Immature natural killer cell (primary cell): Measurements from ENCODE around the gene PPT1. TPM values are rescaled to one million over a fixed set of nuclear protein-coding genes. Genes with fewer than 3 reads are reported as not detected.
"Not testable (repeated sequence)": the region's sequence is repeated elsewhere in the genome, so short reads cannot be mapped to it uniquely, and the experiment has no call there.

Experiments
- DNase-seq, 3 donors: peaks; one replicate each; pipeline ENCODE4 v3.0.0; 2022; ENCODE audit warnings: mixed read lengths in 1 of 3
- H3K27ac Mint-ChIP-seq, 6 donors: one replicate each; pipeline ENCODE4 v1.8.0; 2020; ENCODE audit warnings: mixed read lengths in 6 of 6, mild to moderate bottlenecking in 5 of 6, inconsistent platforms in 4 of 6, moderate library complexity in 3 of 6
- H3K27me3 Mint-ChIP-seq, 3 donors: one replicate each; pipeline ENCODE4 v1.8.0; 2020 to 2021; ENCODE audit warnings: low read depth in 3 of 3, mild to moderate bottlenecking in 3 of 3, mixed read lengths in 3 of 3, moderate library complexity in 3 of 3, inconsistent platforms in 1 of 3
- H3K36me3 Mint-ChIP-seq, 3 donors: one replicate each; pipeline ENCODE4 v1.8.0; 2020; ENCODE audit warnings: mixed read lengths in 3 of 3, inconsistent platforms in 2 of 3, mild to moderate bottlenecking in 2 of 3
- H3K4me1 Mint-ChIP-seq, 2 donors: one replicate each; pipeline ENCODE4 v1.8.0; 2020; ENCODE audit warnings: inconsistent platforms in 2 of 2, mild to moderate bottlenecking in 2 of 2, mixed read lengths in 2 of 2, moderate library complexity in 1 of 2
- H3K4me3 Mint-ChIP-seq, 5 donors: one replicate each; pipeline ENCODE4 v1.8.0; 2020; ENCODE audit warnings: mild to moderate bottlenecking in 5 of 5, mixed read lengths in 5 of 5, inconsistent platforms in 3 of 5, moderate library complexity in 3 of 5
- H3K9me3 Mint-ChIP-seq, 6 donors: one replicate each; pipeline ENCODE4 v1.8.0; 2020; ENCODE audit warnings: mild to moderate bottlenecking in 6 of 6, mixed read lengths in 6 of 6, inconsistent platforms in 4 of 6, moderate library complexity in 3 of 6
- polyA plus RNA-seq, 3 donors: library from polyadenylated mRNA; unstranded; fragments of 300-500 nt; fragmentation: Illumina TruSeq; gene quantifications; one replicate each; pipeline ENCODE4 v1.2.3, GENCODE V29; 2021

PPT1 gene
- polyA plus RNA-seq, 3 donors from 2014 or later, result 76.2 to 160 (median 128) TPM

DNA sequence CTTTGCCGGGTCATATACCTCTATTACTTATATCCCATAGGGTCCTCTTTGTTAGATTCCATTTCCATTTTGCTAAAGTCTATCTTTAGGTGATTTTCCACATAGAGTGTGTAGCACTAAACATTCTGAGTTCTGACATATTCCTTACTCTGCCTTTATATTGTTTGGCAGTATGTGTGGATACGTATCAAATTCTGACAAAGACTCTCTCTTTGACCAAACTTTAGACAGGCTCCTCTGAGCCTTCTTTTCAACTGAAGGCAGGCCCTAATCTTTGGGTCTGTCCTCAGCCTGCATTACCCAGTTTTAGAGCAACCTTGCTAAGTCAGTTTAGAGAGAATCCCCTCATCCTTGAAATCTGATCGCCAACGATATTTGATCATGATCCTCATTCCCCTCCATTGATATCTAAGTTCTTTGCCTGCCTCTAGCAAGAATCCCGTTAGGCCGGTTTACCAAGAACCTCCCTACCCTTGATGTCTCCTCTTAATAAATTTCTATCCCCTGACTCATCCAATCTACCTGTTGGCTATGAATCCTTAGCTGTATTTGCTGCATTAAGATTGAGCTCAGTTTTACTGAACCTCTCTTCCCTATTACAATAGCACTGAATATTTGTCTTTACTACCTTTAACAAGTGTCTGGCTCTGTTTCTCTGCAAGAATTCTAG, 10.4 kb upstream of the PPT1 start:
- DNase-seq, result no peak
- peaks cover 9 to 21% (median 17%) of the 10 kb centered on the region in 3 donors for H3K27me3 Mint-ChIP-seq
- H3K9me3 Mint-ChIP-seq, result peaks cover 11 to 37% (median 28%) of the 10 kb centered on the region in 6 donors
- no peaks in the 10 kb centered on the region for H3K4me1 Mint-ChIP-seq
- no peak overlapping the region for H3K27ac Mint-ChIP-seq
- H3K4me3 Mint-ChIP-seq, result no peak overlapping the region
- peaks cover 7 to 11% (median 7%) of the 10 kb centered on the region in 3 donors for H3K36me3 Mint-ChIP-seq

DNA sequence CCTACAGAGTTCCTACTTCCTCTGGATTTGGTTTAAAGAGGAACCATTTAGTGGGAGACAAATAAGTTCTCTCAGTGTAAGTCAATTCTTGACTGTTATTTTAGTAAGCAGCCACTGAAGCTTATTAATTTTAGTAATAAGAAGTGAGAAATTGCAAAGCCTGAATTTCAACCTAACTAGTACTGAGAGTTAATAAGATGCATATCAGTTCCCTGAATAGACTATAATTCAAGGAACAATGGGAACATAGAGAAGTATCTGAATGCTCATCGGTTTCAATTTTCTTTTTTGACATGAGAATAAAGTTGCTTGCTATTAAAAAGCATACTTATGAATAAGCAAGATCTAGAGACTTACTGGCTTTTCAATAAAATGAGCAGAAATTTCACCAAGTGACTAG, 8.0 kb upstream of the PPT1 start:
- H3K4me3 Mint-ChIP-seq, result no peak overlapping the region
- H3K9me3 Mint-ChIP-seq, result peaks cover 4 to 22% (median 10%) of the 10 kb centered on the region in 6 donors
- peaks cover 0 to 7% (median 0%) of the 10 kb centered on the region in 3 donors for H3K36me3 Mint-ChIP-seq
- H3K4me1 Mint-ChIP-seq, result no peaks in the 10 kb centered on the region
- no peak for DNase-seq
- H3K27me3 Mint-ChIP-seq, result peaks cover 1 to 14% (median 7%) of the 10 kb centered on the region in 3 donors
- H3K27ac Mint-ChIP-seq, result no peak overlapping the region

DNA sequence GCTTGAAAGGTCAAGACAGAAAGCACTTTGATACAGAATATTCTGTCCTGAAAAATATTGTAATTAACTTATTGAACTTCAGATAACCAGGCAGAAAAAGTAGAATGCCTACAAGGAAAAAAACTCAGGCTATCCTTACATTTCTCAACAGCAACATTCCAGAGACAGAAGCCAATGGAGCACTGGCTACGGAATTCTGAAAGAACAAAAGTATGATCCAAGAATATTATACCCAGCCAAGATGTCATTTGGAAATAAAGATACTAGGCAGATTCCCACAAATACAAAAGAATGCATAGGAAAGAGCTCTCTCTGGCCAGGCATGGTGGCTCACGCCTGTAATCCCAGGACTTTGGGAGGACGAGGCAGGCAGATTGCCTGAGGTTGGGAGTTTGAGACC, 5.8 kb upstream of the PPT1 start:
- H3K4me3 Mint-ChIP-seq, result no peak overlapping the region
- H3K36me3 Mint-ChIP-seq, result no peaks in the 10 kb centered on the region
- H3K27ac Mint-ChIP-seq, result no peak overlapping the region
- no peaks in the 10 kb centered on the region for H3K4me1 Mint-ChIP-seq
- H3K9me3 Mint-ChIP-seq, result peaks cover 0 to 10% (median 5%) of the 10 kb centered on the region in 6 donors
- peaks cover 0 to 8% (median 6%) of the 10 kb centered on the region in 3 donors for H3K27me3 Mint-ChIP-seq
- DNase-seq, result no peak

DNA sequence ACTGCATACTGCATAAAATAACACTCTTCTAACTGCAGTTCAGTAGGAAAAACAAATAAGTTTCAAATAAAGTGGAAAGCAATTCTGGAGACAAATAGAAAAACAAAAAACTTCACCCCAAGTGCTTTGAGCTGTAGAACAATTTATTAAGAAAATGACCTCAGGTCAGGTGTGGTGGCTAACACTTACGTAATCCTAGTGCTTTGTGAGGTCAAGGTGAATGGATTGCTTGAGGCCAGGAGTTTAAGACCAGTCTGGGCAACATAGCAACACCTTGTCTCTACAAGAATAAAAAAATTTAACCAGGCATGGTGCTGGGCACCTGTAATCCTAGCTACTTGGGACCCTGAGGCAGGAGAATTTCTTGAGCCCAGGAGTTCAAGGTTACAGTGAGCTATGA, 5.0 kb upstream of the PPT1 start:
- DNase-seq, result no peak
- H3K27me3 Mint-ChIP-seq, result peaks cover 4 to 12% (median 12%) of the 10 kb centered on the region in 3 donors
- H3K9me3 Mint-ChIP-seq, result peaks cover 0 to 10% (median 5%) of the 10 kb centered on the region in 6 donors
- no peaks in the 10 kb centered on the region for H3K36me3 Mint-ChIP-seq
- no peak overlapping the region for H3K4me3 Mint-ChIP-seq
- H3K27ac Mint-ChIP-seq, result no peak overlapping the region
- peaks cover 7 to 8% of the 10 kb centered on the region in 2 donors for H3K4me1 Mint-ChIP-seq

DNA sequence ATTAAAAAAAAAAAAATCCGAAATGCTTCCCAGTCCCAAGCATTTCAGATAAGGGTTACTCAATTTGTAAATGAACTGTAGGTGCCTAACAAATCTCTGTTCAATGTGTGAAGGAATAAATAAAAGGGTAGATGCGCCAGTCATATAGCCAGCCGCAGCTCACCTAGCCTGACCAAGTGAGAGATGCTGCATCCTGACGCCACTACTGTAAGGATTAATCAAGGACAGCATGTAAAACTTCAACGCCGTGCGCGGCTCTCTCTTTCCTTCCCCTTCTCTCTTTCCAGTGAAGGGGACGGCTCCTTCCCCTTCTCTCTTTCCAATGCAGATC, 441 bp downstream of the PPT1 start:
- Mint-ChIP-seq H3K4me3 (peak overlapping the region; percentile 92 to 99 (median 94)), H3K4me1 (peaks cover 16% of the 10 kb centered on the region in 2 donors), H3K27me3 (peaks cover 4 to 13% (median 12%) of the 10 kb centered on the region in 3 donors), H3K36me3 (peaks cover 0 to 3% (median 0%) of the 10 kb centered on the region in 3 donors), H3K27ac (peak overlapping the region; percentile 82 to 95 (median 92)), H3K9me3 (no peaks in the 10 kb centered on the region)
- no peak for DNase-seq

DNA sequence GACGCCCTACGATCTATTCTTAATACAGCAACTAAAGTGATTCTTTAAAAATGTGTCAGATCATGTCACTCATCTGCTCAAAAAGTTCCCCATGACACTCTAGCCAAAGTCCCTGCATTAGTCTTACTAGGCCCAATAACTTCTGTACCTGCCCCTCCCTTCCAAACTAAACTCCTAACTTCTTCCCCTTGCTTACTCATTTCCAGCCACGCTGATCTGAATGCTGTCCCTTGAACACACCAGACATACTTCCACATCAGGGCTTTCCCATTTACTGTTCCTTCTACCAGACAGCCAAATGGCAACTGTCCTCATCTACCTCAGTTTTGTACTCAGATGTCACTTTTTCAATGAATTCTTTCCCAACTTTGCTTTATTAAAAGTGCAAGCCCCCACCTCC, 1.2 kb downstream of the PPT1 start:
- no peaks in the 10 kb centered on the region for H3K9me3 Mint-ChIP-seq
- H3K36me3 Mint-ChIP-seq, result peaks cover 0 to 8% (median 0%) of the 10 kb centered on the region in 3 donors
- peaks cover 16% of the 10 kb centered on the region in 2 donors for H3K4me1 Mint-ChIP-seq
- no peak for DNase-seq
- H3K27me3 Mint-ChIP-seq, result peaks cover 4 to 13% (median 11%) of the 10 kb centered on the region in 3 donors
- H3K27ac Mint-ChIP-seq, result peak overlapping the region in 4 of 6 donors; percentile 12 to 91 (median 48)
- peak overlapping the region in 3 of 5 donors; percentile 13 to 60 (median 17) for H3K4me3 Mint-ChIP-seq

DNA sequence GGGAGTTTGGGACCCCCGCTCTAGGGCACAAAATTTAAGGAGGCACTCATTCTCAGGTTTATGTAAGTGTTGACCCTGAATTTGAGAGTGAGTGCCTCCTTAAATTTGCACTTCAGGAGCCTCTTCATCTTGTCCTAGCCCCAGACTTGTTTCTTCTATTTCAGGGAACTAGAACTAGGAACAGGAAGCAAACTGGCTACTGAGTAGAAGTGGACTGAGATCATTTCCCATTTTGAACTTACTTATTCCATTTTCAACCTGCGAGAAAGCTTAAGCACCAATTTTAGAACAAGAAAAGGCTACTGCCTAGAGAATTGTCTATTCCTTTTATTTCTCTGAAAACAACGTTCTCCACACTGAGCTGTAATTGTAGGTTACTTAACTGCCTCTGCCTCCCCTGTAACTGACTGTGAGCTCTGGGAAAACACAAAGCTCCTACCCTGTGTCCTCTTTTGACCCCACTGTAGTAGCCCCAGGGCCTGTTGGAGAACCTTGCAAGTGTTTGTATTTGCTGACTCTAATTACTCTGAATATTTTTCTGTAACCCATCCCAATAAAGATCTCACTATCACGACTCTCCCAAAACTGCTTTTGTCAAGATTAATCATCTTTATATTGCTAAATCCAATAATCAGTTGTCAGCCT, 2.5 kb downstream of the PPT1 start:
- Mint-ChIP-seq H3K27me3 (peaks cover 4 to 13% (median 7%) of the 10 kb centered on the region in 3 donors), H3K27ac (peak overlapping the region in 4 of 6 donors; percentile 3 to 91 (median 56)), H3K9me3 (no peaks in the 10 kb centered on the region)

DNA sequence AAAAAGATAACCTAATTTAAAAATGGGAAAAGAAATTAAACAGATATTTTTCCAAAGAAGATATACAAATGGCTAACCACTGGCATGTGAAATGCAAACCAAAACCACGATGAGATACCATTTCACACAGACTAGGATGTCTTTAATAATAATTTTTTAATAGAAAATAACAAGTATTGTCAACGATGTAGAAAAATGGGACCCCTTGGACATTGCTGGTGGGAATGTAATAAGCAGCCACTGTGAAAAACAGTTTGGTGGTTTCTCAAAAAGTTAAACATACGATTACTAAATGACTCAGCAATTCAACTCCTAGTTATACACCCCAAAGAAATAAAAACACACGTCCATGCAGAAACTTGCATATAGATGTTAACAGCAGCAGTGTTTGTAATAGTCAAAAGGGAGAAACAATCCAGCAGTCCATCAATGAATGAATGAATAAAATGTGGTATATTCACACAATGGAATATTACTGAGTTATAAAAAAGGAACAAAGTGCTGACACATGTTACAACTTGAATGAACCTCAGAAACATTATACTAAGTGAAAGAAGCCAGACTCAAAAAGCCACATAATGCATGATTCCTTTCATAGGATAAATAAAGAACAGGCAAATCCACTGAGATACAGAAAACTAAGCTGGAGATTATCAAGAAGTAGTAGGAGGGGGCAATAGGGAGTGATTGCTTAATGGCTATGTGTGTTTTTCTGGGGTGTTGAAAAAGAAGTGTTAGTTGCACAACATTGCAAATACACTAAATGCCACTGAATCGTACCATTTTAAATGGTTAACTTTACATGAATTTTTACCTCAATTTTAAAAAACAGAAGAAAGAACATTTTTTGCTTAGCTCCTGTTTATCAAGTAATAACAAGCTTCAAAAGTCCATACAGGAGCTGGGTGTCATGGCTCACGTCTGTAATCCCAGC, 4.1 kb downstream of the PPT1 start:
- no peak overlapping the region for H3K4me3 Mint-ChIP-seq
- H3K36me3 Mint-ChIP-seq, result peaks cover 0 to 22% (median 0%) of the 10 kb centered on the region in 3 donors
- H3K27ac Mint-ChIP-seq, result no peak overlapping the region
- H3K27me3 Mint-ChIP-seq, result peaks cover 4 to 13% (median 5%) of the 10 kb centered on the region in 3 donors
- no peaks in the 10 kb centered on the region for H3K9me3 Mint-ChIP-seq
- no peak for DNase-seq
- H3K4me1 Mint-ChIP-seq, result peaks cover 16% of the 10 kb centered on the region in 2 donors

More for the DNA sequence above, 2.5 kb downstream of the PPT1 start:
- Mint-ChIP-seq H3K4me3 (no peak overlapping the region), H3K36me3 (peaks cover 0 to 14% (median 0%) of the 10 kb centered on the region in 3 donors), H3K4me1 (peaks cover 16% of the 10 kb centered on the region in 2 donors)
- DNase-seq, result no peak

DNA sequence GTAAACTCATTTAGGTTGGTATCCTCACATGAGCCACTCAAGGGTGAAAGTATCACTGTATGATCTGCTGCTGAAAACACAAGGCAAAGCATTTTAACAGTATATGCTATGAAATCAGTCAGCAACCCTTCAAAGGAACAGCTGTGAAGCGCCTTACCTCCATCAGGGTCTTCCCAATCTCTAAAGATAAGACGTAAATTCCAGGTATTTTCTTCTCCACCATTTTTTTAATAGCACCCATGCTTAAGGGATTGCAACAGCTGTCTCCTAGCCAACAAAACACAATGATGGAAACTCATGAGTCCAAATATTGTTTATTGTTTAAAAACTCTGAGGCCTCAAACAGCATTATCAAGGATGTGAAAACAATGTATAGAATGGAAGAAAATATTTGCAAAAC, 4.8 kb downstream of the PPT1 start:
- DNase-seq, result no peak
- no peak overlapping the region for H3K4me3 Mint-ChIP-seq
- H3K27me3 Mint-ChIP-seq, result peaks cover 0 to 7% (median under 1%) of the 10 kb centered on the region in 3 donors
- no peaks in the 10 kb centered on the region for H3K9me3 Mint-ChIP-seq
- peaks cover 10% of the 10 kb centered on the region in 2 donors for H3K4me1 Mint-ChIP-seq
- H3K36me3 Mint-ChIP-seq, result peaks cover 0 to 22% (median 0%) of the 10 kb centered on the region in 3 donors
- H3K27ac Mint-ChIP-seq, result no peak overlapping the region

DNA sequence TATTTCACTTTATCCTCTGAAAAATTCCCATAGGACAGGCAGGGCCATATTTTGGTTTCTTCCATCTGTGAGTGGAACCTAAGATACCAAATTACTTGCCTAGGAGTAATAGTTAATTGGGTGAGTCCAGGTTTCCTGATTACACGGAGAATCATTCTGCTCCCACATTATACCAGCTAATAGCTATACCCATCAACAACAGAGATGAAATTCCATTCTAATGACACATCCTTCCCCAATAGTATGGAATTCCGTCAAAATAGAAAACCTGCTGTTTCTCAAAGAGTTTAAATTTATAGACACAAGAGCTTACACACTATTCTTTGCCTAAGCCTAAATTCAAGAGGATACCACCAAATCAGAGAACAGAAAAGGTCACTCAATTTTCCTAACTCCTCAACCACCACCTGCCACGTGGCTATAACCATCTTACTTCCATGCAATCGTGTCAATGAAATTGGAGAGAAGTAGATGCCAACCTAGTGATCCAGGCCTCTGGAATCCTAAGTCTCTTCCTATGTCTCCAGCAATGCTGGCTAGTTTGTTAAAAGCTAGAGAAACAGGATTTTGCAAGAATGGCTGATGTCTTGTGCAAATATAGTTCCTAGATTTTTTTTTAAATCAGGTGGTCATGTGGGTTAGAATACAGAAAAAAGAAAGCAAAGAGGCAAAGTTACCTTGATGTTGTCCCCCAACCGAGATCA, 6.2 kb downstream of the PPT1 start:
- Mint-ChIP-seq H3K27me3 (no peaks in the 10 kb centered on the region), H3K27ac (no peak overlapping the region), H3K36me3 (peaks cover 0 to 26% (median 0%) of the 10 kb centered on the region in 3 donors), H3K4me1 (peaks cover 0 to 2% of the 10 kb centered on the region in 2 donors), H3K4me3 (no peak overlapping the region), H3K9me3 (no peaks in the 10 kb centered on the region)
- no peak for DNase-seq

DNA sequence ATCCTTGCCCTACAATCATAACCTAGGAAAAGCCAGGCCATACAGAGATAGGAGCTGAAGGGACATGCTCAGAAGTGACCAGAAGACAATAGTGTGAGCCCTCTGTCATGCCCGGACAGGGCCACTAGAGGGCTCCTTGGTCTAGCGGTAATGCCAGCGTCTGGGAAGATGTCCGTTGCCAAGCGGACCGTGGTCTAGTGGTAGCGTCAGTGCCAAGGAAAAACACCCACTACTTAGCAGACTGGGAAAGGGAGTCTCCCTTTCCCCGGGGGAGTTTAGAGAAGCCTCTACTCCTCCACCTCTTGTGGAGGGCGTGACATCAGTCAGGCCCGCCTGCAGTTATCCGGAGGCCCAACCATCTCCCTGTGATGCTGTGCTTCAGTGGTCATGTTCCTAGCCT, 12.3 kb downstream of the PPT1 start:
- H3K27ac Mint-ChIP-seq, result peak overlapping the region in 1 of 6 donors; percentile 34
- peaks cover 0 to 23% (median 3%) of the 10 kb centered on the region in 3 donors for H3K36me3 Mint-ChIP-seq
- not testable (repeated sequence) for H3K9me3 Mint-ChIP-seq, H3K27me3 Mint-ChIP-seq
- peak overlapping the region in 3 of 5 donors; percentile 50 to 65 (median 57) for H3K4me3 Mint-ChIP-seq
- peaks cover 0 to 12% of the 10 kb centered on the region in 2 donors for H3K4me1 Mint-ChIP-seq
- peak; percentile 31 to 37 (median 35) for DNase-seq

DNA sequence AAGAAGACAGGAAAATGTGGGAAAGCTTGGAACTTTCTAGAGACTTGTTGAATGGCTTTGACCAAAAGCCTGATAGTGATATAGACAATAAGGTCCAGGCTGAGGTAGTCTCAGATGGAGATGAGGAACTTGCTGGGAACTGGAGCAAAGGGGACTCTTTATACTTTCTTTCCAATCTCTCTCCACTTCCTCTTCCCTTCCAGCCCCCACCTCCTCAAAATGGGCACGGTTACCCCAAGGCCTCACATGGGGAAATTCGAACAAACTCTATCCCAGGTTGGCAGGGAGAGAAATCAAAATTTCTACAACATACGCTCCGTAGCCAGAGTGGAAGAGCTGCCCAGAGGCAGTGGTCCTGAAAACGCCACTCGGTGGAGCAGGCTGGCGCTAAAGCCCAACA, 15.2 kb downstream of the PPT1 start:
- peaks cover 0 to 13% (median 3%) of the 10 kb centered on the region in 3 donors for H3K36me3 Mint-ChIP-seq
- H3K27ac Mint-ChIP-seq, result no peak overlapping the region
- no peak overlapping the region for H3K4me3 Mint-ChIP-seq
- peaks cover 4 to 12% of the 10 kb centered on the region in 2 donors for H3K4me1 Mint-ChIP-seq
- H3K27me3 Mint-ChIP-seq, result peaks cover 0 to 2% (median 0%) of the 10 kb centered on the region in 3 donors
- no peak for DNase-seq
- no peaks in the 10 kb centered on the region for H3K9me3 Mint-ChIP-seq
